ENCODE measurements around the gene UGT1A5.

GRCh38 chr2:233699424-233700027, 13.2 kb upstream of the UGT1A5 start:
- TF ChIP-seq, protein P1, sequence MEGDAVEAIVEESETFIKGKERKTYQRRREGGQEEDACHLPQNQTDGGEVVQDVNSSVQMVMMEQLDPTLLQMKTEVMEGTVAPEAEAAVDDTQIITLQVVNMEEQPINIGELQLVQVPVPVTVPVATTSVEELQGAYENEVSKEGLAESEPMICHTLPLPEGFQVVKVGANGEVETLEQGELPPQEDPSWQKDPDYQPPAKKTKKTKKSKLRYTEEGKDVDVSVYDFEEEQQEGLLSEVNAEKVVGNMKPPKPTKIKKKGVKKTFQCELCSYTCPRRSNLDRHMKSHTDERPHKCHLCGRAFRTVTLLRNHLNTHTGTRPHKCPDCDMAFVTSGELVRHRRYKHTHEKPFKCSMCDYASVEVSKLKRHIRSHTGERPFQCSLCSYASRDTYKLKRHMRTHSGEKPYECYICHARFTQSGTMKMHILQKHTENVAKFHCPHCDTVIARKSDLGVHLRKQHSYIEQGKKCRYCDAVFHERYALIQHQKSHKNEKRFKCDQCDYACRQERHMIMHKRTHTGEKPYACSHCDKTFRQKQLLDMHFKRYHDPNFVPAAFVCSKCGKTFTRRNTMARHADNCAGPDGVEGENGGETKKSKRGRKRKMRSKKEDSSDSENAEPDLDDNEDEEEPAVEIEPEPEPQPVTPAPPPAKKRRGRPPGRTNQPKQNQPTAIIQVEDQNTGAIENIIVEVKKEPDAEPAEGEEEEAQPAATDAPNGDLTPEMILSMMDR (IDR thresholded peaks at IDR 0.05), result no peak
- TF ChIP-seq POLR2AphosphoS5 (IDR thresholded peaks at IDR 0.05) (no peak), POLR2A (IDR thresholded peaks at IDR 0.05) (no peak), EP300 (IDR thresholded peaks at IDR 0.05) (no peak)

All from suprapubic skin (tissue), 4 donors.